DMS 273 (cell line): ENCODE measurements around the gene PGA4.
A peak's percentile ranks its signal among the peaks of the same experiment; 100 is the strongest.

Source experiments
- DNase-seq: peaks from one replicate; lab custom pipeline; 2025; ENCODE audit not compliant: unreplicated experiment; lab: John Stamatoyannopoulos, UW

The PGA4 gene

GRCh38 chr11:61277186-61278000 is 55.2 kb downstream of the PGA4 start:
- DNase-seq = no peak

GRCh38 chr11:61278001-61278470 is 55.9 kb downstream of the PGA4 start:
- no peak for DNase-seq

- peak; percentile 68 for DNase-seq
These were observed 58.0 kb downstream of the PGA4 start for GRCh38 chr11:61279934-61280659.

- no peak for DNase-seq
These were observed 58.9 kb downstream of the PGA4 start for GRCh38 chr11:61280883-61281580.
